Measurements from ENCODE around the gene EMP2.
"Not testable (repeated sequence)": the region's sequence is repeated elsewhere in the genome, so short reads cannot be mapped to it uniquely, and the experiment has no call there.

Gene EMP2

DNA sequence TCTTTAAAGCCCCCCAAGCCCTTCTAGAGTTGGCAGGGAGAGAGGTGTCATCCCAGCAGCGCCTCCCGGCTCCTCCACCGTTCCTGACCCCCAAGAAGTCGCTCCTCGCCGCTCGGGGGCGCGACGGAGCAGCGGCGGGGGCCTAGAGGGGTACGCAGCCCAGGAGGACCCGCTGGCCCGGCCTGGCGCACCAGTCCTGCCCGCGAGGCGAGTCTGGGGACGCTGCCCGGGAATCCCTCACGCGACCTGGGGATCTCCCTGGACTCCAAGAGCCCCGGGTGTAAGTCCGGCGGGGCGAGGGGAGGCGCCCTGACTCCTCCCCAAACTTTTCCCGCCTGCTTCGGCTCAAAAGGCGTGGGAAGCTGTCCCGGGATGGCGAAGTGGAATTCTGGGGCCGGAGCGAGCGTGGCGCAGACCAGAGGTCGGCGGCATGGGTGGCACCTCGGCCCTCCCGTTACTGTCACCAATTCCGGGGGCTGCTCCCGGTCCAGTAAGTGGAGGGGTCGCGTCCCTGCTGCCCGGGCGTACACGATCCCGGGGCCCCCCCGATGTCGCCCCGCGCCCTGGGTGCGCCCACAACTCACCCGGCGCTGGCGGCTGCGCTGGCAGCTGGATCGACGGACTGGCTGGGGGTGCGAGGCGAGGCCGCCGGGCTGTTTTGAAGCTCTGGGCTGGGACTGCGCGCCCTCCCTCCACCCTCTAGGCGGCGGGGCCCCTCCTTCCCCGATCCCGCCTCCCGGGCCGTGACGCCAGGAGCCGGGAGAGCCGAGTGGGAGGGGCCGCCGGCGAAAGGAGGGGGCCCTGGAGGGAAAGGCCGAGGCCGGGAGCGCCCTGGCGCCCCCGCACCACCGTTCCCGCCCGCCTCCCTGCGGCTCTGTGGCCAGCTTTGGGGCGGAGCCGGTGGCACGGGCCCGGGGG, at the start of gene EMP2:
EMP2 (minus strand) TSS at position 634 of the 918 bp plus-strand sequence. CDS start 32,981 bp downstream, outside the sequence.
- Histone ChIP-seq H3K9me3 (ENCODE audit: insufficient read depth, low read depth, low read length) (no peaks in the 10 kb centered on the region), H3K27ac (ENCODE audit: low read length) (no peak within 1 kb of the TSS), H3K4me1 (ENCODE audit: insufficient read depth, low read length) (peaks cover 16% of the 10 kb centered on the region), H3K27me3 (ENCODE audit: insufficient read depth, low read length) (peaks cover 12% of the 10 kb centered on the region), H3K9ac (ENCODE audit: low read depth, low read length) (peak within 1 kb of the TSS; percentile 76; the same call in 1 of the 2 replicates), H3K4me3 (ENCODE audit: low read length) (peak within 1 kb of the TSS; percentile 82), H3K36me3 (ENCODE audit: insufficient read depth, low read depth, low read length) (no peaks in the 10 kb centered on the region)

DNA sequence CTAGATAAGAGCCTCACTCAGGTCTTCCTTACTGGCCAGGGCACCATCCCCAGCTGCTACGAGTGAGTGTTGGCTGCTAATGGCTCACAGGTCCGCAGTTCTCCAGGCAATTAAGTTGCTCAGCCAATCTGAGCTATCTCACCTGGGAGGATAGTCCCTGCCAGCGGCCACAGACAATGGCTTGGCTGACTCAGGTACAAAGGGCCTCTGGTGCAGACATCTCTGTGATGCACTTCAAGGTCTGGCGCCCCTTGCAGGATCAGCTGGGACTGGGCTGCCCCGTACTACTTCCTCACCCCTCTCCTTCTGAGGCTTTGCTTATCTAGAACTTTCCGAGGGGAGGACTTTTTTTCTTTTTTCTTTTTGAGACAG, 49.2 kb upstream of the EMP2 start:
- H3K27ac ChIP-seq (ENCODE audit: low read length) = no peak overlapping the region
- H3K27me3 ChIP-seq (ENCODE audit: insufficient read depth, low read length) = no peaks in the 10 kb centered on the region; the same call in 1 of the 2 replicates
- no peaks in the 10 kb centered on the region for H3K9me3 ChIP-seq (ENCODE audit: insufficient read depth, low read depth, low read length)
- no peak overlapping the region for H3K9ac ChIP-seq (ENCODE audit: low read depth, low read length)
- no peaks in the 10 kb centered on the region for H3K36me3 ChIP-seq (ENCODE audit: insufficient read depth, low read depth, low read length)
- H3K4me1 ChIP-seq (ENCODE audit: insufficient read depth, low read length) = peaks cover 3% of the 10 kb centered on the region; the same call in 1 of the 2 replicates
- no peak overlapping the region for H3K4me3 ChIP-seq (ENCODE audit: low read length)

DNA sequence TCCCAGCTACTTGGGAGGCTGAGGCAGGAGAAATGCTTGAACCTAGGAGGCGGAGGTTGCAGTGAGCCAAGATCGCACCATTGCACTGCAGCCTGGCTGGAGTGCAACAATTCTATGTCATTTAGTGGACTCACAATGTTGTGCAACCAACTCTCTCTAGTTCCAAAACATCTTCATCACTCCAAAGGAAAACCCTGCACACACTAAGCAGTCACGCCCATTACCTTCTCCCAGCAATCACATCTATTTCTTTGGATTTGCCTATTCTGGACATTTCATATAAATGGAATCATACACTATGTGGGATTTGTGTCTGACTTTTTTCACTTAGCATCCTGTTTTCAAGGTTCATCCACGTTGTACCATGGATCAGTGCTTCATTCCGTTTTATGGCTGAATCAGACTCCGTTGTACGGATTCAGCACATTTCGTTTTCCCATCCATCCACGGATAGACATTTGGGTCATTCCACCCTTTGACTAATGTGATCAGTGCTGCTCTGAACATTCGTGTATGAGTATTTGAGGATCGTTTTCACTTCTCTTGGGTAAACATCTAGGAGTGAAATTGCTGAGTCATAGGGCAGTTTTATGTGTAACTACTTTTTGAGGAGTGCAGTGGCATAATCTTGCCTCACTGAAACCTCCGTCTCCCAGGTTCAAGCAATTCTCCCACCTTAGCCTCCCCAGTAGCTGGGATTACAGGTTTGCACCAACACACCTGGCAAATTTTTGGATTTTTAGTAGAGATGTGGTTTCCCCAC, 45.4 kb upstream of the EMP2 start:
- Histone ChIP-seq H3K9ac (ENCODE audit: low read depth, low read length) (no peak overlapping the region; the same call in 1 of the 2 replicates), H3K4me3 (ENCODE audit: low read length) (no peak overlapping the region), H3K27ac (ENCODE audit: low read length) (no peak overlapping the region), H3K27me3 (ENCODE audit: insufficient read depth, low read length) (no peaks in the 10 kb centered on the region), H3K9me3 (ENCODE audit: insufficient read depth, low read depth, low read length) (no peaks in the 10 kb centered on the region), H3K36me3 (ENCODE audit: insufficient read depth, low read depth, low read length) (no peaks in the 10 kb centered on the region), H3K4me1 (ENCODE audit: insufficient read depth, low read length) (no peaks in the 10 kb centered on the region; the same call in 1 of the 2 replicates)

GRCh38 chr16:10624527-10624926, 44.1 kb upstream of the EMP2 start:
- H3K9ac ChIP-seq (ENCODE audit: low read depth, low read length) = no peak overlapping the region
- H3K9me3 ChIP-seq (ENCODE audit: insufficient read depth, low read depth, low read length) = no peaks in the 10 kb centered on the region
- no peaks in the 10 kb centered on the region for H3K36me3 ChIP-seq (ENCODE audit: insufficient read depth, low read depth, low read length)
- H3K27ac ChIP-seq (ENCODE audit: low read length) = no peak overlapping the region
- H3K4me1 ChIP-seq (ENCODE audit: insufficient read depth, low read length) = peaks cover 5% of the 10 kb centered on the region; the same call in 1 of the 2 replicates
- H3K4me3 ChIP-seq (ENCODE audit: low read length) = no peak overlapping the region
- H3K27me3 ChIP-seq (ENCODE audit: insufficient read depth, low read length) = no peaks in the 10 kb centered on the region

GRCh38 chr16:10623059-10623458, 42.7 kb upstream of the EMP2 start:
- H3K4me3 ChIP-seq (ENCODE audit: low read length) = no peak overlapping the region
- H3K36me3 ChIP-seq (ENCODE audit: insufficient read depth, low read depth, low read length) = no peaks in the 10 kb centered on the region
- no peak overlapping the region for H3K9ac ChIP-seq (ENCODE audit: low read depth, low read length)
- peaks cover 5% of the 10 kb centered on the region for H3K4me1 ChIP-seq (ENCODE audit: insufficient read depth, low read length)
- H3K9me3 ChIP-seq (ENCODE audit: insufficient read depth, low read depth, low read length) = no peaks in the 10 kb centered on the region
- H3K27ac ChIP-seq (ENCODE audit: low read length) = no peak overlapping the region
- peaks cover 13% of the 10 kb centered on the region; the same call in 1 of the 2 replicates for H3K27me3 ChIP-seq (ENCODE audit: insufficient read depth, low read length)

DNA sequence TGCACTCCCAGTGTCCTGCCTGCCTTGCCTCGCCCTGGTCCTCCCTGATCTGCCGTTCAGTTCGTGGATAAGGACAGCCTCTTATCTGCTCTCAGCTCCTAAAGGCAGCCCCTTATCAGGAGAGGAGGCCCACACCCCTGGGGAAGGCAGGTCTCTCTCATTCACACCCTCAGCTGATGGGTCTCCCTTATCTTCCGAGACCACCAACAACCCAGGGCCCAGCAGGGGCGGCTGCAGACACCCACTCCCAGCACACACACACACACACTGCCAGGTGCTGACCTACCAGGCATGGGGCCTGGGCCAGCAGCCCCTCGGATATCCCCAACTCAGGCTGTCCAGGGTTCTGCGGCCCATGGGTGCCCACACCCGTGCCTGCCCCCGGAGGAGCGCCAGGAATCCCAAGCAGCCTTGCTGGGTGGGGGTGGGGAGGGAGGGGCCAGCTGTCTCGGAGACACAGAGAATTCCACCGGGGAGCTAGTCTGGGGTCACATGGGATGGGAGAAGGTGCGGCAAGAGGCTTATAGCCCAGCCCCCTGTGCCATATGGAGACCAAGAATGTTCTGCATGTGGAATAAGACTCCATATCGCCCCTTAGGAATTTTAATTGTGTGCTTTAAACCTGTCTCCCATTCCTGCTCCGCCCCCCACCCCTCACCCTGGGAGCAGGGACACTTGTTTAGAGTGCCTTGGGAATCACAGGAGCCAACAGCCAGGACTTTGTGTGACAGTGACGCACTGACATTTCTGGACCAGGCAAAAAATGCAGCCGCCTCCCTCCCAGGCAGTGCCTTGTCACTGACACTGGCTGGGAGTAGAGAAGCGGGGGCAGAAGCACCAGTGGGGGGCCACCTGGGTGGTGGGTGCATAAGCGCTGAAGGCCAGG, 41.9 kb upstream of the EMP2 start:
- no peaks in the 10 kb centered on the region for H3K9me3 ChIP-seq (ENCODE audit: insufficient read depth, low read depth, low read length)
- H3K9ac ChIP-seq (ENCODE audit: low read depth, low read length) = no peak overlapping the region
- no peaks in the 10 kb centered on the region for H3K36me3 ChIP-seq (ENCODE audit: insufficient read depth, low read depth, low read length)
- peaks cover 11% of the 10 kb centered on the region for H3K4me1 ChIP-seq (ENCODE audit: insufficient read depth, low read length)
- H3K27ac ChIP-seq (ENCODE audit: low read length) = no peak overlapping the region
- H3K4me3 ChIP-seq (ENCODE audit: low read length) = no peak overlapping the region
- peaks cover 19% of the 10 kb centered on the region; the same call in 1 of the 2 replicates for H3K27me3 ChIP-seq (ENCODE audit: insufficient read depth, low read length)

DNA sequence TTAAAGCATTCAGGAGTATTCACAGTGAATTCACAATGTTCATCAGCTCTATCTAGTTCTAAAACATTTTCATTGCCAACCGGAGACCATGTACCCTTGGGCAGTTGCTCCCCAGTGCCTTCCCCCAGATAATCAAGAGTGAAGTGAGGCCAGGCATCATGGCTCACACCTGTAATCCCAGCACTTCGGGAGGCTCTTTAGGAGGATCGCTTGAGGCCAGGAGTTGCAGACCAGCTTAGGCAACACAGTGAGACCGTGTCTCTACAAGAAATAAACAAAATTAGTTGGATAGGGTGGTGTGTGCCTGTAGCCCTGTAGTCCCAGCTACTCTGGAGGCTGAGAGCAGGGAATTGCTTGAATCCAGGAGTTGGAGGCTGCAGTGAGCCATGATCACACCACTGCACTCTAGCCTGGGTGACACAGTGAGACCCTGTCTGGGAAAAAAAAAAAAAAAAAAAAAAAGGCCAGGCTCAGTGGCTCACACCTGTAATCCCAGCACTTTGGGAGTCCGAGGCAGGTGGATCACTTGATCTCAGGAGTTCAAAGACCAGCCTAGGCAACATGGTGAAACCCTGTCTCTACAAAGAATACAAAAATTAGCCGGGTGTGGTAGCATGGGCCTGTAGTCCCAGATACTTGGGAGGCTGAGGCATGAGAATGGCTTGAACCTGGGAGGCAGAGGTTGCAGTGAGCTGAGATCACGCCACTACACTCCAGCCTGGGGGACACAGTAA, 41.0 kb upstream of the EMP2 start:
- not testable (repeated sequence) for H3K9ac ChIP-seq (ENCODE audit: low read depth, low read length); H3K4me3 ChIP-seq (ENCODE audit: low read length); H3K27ac ChIP-seq (ENCODE audit: low read length); H3K36me3 ChIP-seq (ENCODE audit: insufficient read depth, low read depth, low read length); H3K9me3 ChIP-seq (ENCODE audit: insufficient read depth, low read depth, low read length)
- Histone ChIP-seq H3K27me3 (ENCODE audit: insufficient read depth, low read length) (peaks cover 19% of the 10 kb centered on the region; the same call in 1 of the 2 replicates), H3K4me1 (ENCODE audit: insufficient read depth, low read length) (peaks cover 14% of the 10 kb centered on the region)

GRCh38 chr16:10620120-10620519, 39.7 kb upstream of the EMP2 start:
- Histone ChIP-seq H3K4me1 (ENCODE audit: insufficient read depth, low read length) (peaks cover 15% of the 10 kb centered on the region), H3K9ac (ENCODE audit: low read depth, low read length) (no peak overlapping the region), H3K27me3 (ENCODE audit: insufficient read depth, low read length) (peaks cover 19% of the 10 kb centered on the region; the same call in 1 of the 2 replicates), H3K27ac (ENCODE audit: low read length) (no peak overlapping the region), H3K9me3 (ENCODE audit: insufficient read depth, low read depth, low read length) (no peaks in the 10 kb centered on the region), H3K4me3 (ENCODE audit: low read length) (peak overlapping the region; percentile 68; the same call in 1 of the 2 replicates), H3K36me3 (ENCODE audit: insufficient read depth, low read depth, low read length) (no peaks in the 10 kb centered on the region)

GRCh38 chr16:10619271-10619849, 39.0 kb upstream of the EMP2 start:
- peak overlapping the region; percentile 68 for H3K4me3 ChIP-seq (ENCODE audit: low read length)
- H3K4me1 ChIP-seq (ENCODE audit: insufficient read depth, low read length) = peaks cover 15% of the 10 kb centered on the region
- H3K36me3 ChIP-seq (ENCODE audit: insufficient read depth, low read depth, low read length) = no peaks in the 10 kb centered on the region
- no peaks in the 10 kb centered on the region for H3K9me3 ChIP-seq (ENCODE audit: insufficient read depth, low read depth, low read length)
- H3K27me3 ChIP-seq (ENCODE audit: insufficient read depth, low read length) = peaks cover 19% of the 10 kb centered on the region; the same call in 1 of the 2 replicates
- no peak overlapping the region; the same call in 1 of the 2 replicates for H3K9ac ChIP-seq (ENCODE audit: low read depth, low read length)
- H3K27ac ChIP-seq (ENCODE audit: low read length) = no peak overlapping the region

GRCh38 chr16:10618710-10619209, 38.4 kb upstream of the EMP2 start:
- Histone ChIP-seq H3K4me3 (ENCODE audit: low read length) (peak overlapping the region; percentile 68; the same call in 1 of the 2 replicates), H3K27ac (ENCODE audit: low read length) (no peak overlapping the region), H3K9me3 (ENCODE audit: insufficient read depth, low read depth, low read length) (no peaks in the 10 kb centered on the region), H3K4me1 (ENCODE audit: insufficient read depth, low read length) (peaks cover 15% of the 10 kb centered on the region), H3K27me3 (ENCODE audit: insufficient read depth, low read length) (peaks cover 19% of the 10 kb centered on the region; the same call in 1 of the 2 replicates), H3K9ac (ENCODE audit: low read depth, low read length) (no peak overlapping the region), H3K36me3 (ENCODE audit: insufficient read depth, low read depth, low read length) (no peaks in the 10 kb centered on the region)
